Esophagus squamous epithelium (tissue), 5 donors: ENCODE data around the gene TBCCD1. TPM values are rescaled to one million over a fixed set of nuclear protein-coding genes. Genes with fewer than 3 reads are reported as not detected.

Experiments
- DNase-seq: peaks from one replicate; lab custom pipeline; 2025; lab: John Stamatoyannopoulos, UW
- H3K27ac ChIP-seq, 4 donors: fragments of 200-600 bp; sonication (generic); one replicate each; pipeline ENCODE4 v1.5.1; 2016 to 2019; ENCODE audit warnings: mild to moderate bottlenecking in 1 of 4
- H3K27me3 ChIP-seq, 4 donors: fragments of 200-600 bp; sonication (generic); 1 replicate in 3 of 4; 2 replicates in 1 of 4; pipeline versions ENCODE4 v1.5.1 to v1.6.0; 2017 to 2021; ENCODE audit warnings: antibody characterized with exemption in 1 of 4
- H3K36me3 ChIP-seq, 3 donors: fragments of 200-600 bp; sonication (generic); one replicate each; pipeline ENCODE4 v1.5.1; 2016 to 2019
- H3K4me1 ChIP-seq, 3 donors: fragments of 200-600 bp; sonication (generic); one replicate each; pipeline ENCODE4 v1.5.1; 2017 to 2019
- H3K4me3 ChIP-seq, 4 donors: fragments of 200-600 bp; sonication (generic); 1 replicate in 3 of 4; 2 replicates in 1 of 4; pipeline ENCODE4 v1.5.1; 2016 to 2019; ENCODE audit warnings: mild to moderate bottlenecking in 2 of 4, moderate library complexity in 1 of 4
- H3K9me3 ChIP-seq, 3 donors: fragments of 200-600 bp; sonication (generic); one replicate each; pipeline ENCODE4 v1.5.1; 2016 to 2019
- CTCF ChIP-seq, 6 experiments: fragments of 450-650 bp in 4 of 6; fragments of 200-600 bp in 2 of 6; sonication (generic) in 2 of 6; IDR thresholded peaks; one replicate each; pipeline ENCODE4 v1.5.1; 2016 to 2019; ENCODE audit warnings: antibody characterized with exemption in 6 of 6, mild to moderate bottlenecking in 4 of 6, moderate library complexity in 4 of 6
- POLR2A ChIP-seq, 4 donors: fragments of 450-650 bp; IDR thresholded peaks; one replicate each; pipeline ENCODE4 v1.6.1; 2017; ENCODE audit warnings: antibody characterized with exemption in 4 of 4, mild to moderate bottlenecking in 4 of 4, moderate library complexity in 3 of 4
- WGBS, 2 donors: methylation state at CpG; one replicate each; pipeline ENCODE4 v1.1.5; 2018; 5-methylcytosine and 5-hydroxymethylcytosine counted together
- intact Hi-C: fragments of 100-400 bp; cut with DNase I; formaldehyde crosslinking; loops from one replicate; pipeline ENCODE4 v1.15.0; 2022
- total RNA-seq, 4 donors: library from RNA; depleted of rRNA; stranded (reverse); fragments of >200 nt; gene quantifications; one replicate each; pipeline ENCODE4 v1.1.0, GENCODE V29; 2016
- donor health status: DM: yes; HTN: yes; CAD: no.

TBCCD1 gene
- total RNA-seq, 4 donors from 2014 or later = 6.9 to 10.5 (median 7.9) TPM

DNA sequence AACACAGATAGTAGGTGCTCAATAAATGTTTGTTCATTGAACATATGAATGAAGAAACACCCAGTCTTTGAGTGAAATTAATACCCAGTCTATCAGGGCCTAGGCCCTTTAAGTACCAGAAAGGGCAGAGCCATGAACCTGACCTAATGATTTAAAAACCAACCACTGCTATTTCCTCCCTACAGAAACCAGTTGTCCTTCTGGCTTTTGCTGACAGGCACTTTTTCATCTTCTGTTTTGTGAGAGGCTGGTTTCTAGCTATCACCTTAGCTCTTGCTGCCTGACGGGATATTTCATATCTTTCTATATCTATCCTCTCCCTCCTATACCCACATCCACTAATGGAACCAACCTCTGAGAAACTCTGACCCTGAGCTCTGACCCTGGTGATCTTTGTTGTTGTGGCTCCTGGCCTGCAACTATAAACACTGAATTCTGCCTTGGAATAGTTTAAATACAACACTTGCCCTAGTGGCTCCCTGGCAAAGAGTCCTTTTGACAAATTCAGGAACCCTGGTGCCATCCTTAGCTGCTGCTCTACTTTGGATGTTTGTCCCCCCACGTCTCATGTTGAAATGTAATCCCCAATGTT, 41.6 kb upstream of the TBCCD1 start:
- intact Hi-C loops = no loop called here
- H3K27ac ChIP-seq = no peak overlapping the region
- DNase-seq = no peak
- H3K4me1 ChIP-seq = peaks cover 0 to 9% (median 0%) of the 10 kb centered on the region in 3 donors
- peaks cover 0 to 11% (median 0%) of the 10 kb centered on the region in 4 donors for H3K27me3 ChIP-seq
- H3K36me3 ChIP-seq = no peaks in the 10 kb centered on the region
- H3K4me3 ChIP-seq = no peak overlapping the region
- TF ChIP-seq CTCF (IDR thresholded peaks at IDR 0.05) (no peak), POLR2A (IDR thresholded peaks at IDR 0.05) (no peak)
- WGBS, 2 donors = 79 to 84% methylated on average over 2 of the region's 2 CpGs
- H3K9me3 ChIP-seq = no peaks in the 10 kb centered on the region

DNA sequence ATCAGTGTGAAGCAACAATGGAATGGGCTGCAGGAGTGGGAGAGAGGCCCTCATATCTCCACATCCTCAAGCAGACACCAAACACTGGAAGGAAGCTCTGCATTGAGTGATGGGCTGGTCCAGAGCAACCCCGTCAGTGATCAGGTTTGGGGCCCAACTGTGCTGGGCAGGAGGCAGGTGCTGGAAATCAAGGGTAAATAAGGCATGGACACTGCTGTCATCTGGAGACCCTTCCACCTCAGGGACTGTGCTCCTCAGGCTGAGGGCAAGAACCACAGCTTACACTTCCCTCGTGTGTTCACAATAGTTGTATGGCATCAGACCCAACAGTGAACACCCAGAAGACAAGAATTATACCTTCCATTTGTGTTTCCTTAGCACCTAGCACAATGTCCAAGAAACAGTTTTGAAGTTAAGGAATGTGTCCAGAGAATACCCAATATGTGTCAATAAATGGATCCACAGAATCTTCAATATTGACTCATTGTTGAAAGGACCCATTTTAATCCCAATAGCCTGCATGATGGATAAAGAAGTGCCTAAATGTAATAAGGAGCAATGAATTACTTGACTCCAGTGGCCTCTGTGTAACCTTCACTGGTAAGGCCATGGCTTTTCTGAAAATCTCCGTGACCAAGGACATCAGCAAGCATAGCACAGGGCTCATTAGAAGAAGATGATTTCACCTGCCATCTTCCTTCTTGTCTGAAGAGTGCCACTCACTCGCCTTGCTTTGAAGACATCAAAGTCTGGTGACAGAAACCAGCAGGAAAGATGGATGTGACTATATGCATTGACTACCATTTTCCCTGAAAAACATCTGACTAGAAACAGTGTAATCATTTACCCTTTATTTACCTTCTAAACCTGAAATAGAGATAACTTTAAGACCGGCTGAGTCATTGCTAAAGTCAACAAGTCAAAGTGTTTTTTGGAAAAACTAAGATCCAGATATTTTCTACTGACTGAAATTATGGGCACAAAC, 38.7 kb upstream of the TBCCD1 start:
- Histone ChIP-seq H3K36me3 (no peaks in the 10 kb centered on the region), H3K27ac (no peak overlapping the region), H3K4me1 (peaks cover 0 to 9% (median 0%) of the 10 kb centered on the region in 3 donors), H3K27me3 (no peaks in the 10 kb centered on the region), H3K9me3 (no peaks in the 10 kb centered on the region), H3K4me3 (no peak overlapping the region)
- intact Hi-C loops = no loop called here
- DNase-seq = no peak
- WGBS, 2 donors = 83 to 91% methylated on average over 5 of the region's 5 CpGs
- no peak for TF ChIP-seq POLR2A (IDR thresholded peaks at IDR 0.05)
- no peak for TF ChIP-seq CTCF (IDR thresholded peaks at IDR 0.05)

DNA sequence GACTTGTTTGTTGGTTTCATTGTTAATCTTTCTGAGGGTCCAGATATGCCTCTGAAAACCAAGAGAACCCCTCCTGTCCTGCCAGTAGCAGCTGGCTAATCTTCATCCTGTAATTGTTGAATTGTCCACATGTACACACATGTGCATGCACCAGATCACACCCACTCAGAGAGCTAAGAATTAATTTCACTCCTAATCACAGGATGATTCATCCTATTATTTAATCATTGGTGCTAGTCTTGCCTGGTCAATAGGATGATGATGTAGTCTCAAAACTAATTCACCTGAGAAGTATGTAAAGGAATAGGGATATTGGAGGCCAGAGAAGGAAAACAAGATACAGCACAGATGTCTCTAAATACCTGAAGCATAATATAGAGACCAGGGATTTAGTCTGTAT, 37.9 kb upstream of the TBCCD1 start:
- no peak overlapping the region for H3K27ac ChIP-seq
- no peak for DNase-seq
- no peaks in the 10 kb centered on the region for H3K36me3 ChIP-seq
- intact Hi-C loops = no loop called here
- H3K9me3 ChIP-seq = no peaks in the 10 kb centered on the region
- peaks cover 0 to 9% (median 0%) of the 10 kb centered on the region in 3 donors for H3K4me1 ChIP-seq
- TF ChIP-seq POLR2A (IDR thresholded peaks at IDR 0.05) (no peak), CTCF (IDR thresholded peaks at IDR 0.05) (no peak)
- no peak overlapping the region for H3K4me3 ChIP-seq
- H3K27me3 ChIP-seq = no peaks in the 10 kb centered on the region

- Histone ChIP-seq H3K36me3 (no peaks in the 10 kb centered on the region), H3K4me3 (no peak overlapping the region), H3K4me1 (peaks cover 0 to 9% (median 0%) of the 10 kb centered on the region in 3 donors), H3K27me3 (no peaks in the 10 kb centered on the region), H3K27ac (no peak overlapping the region), H3K9me3 (no peaks in the 10 kb centered on the region)
- no peak for DNase-seq
- intact Hi-C loops = no loop called here
- 72 to 87% methylated on average over 7 of the region's 7 CpGs for WGBS, 2 donors
- TF ChIP-seq POLR2A (IDR thresholded peaks at IDR 0.05) (no peak), CTCF (IDR thresholded peaks at IDR 0.05) (no peak)
Measured at GRCh38 chr3:186603159-186603558, 36.0 kb upstream of the TBCCD1 start.

GRCh38 chr3:186600896-186601295, 33.8 kb upstream of the TBCCD1 start:
- Histone ChIP-seq H3K36me3 (no peaks in the 10 kb centered on the region), H3K9me3 (no peaks in the 10 kb centered on the region), H3K27me3 (no peaks in the 10 kb centered on the region), H3K4me1 (peaks cover 0 to 9% (median 0%) of the 10 kb centered on the region in 3 donors), H3K27ac (no peak overlapping the region), H3K4me3 (no peak overlapping the region)
- 62 to 74% methylated on average over 3 of the region's 3 CpGs for WGBS, 2 donors
- intact Hi-C loops = no loop called here
- TF ChIP-seq CTCF (IDR thresholded peaks at IDR 0.05) (no peak), POLR2A (IDR thresholded peaks at IDR 0.05) (no peak)
- DNase-seq = no peak
